Endodermal cell (in vitro differentiated cells): Measurements from ENCODE around the gene SLC28A1. TPM values are rescaled to one million over a fixed set of nuclear protein-coding genes. Genes with fewer than 3 reads are reported as not detected.

Experiments used
- DNase-seq: peaks from one replicate; pipeline ENCODE4 v3.0.0-alpha.2; 2017
- H3K27ac ChIP-seq: 2 replicates; pipeline ENCODE4 v1.5.1; 2013; ENCODE audit warnings: mild to moderate bottlenecking, low read depth, low read length, moderate library complexity
- H3K27me3 ChIP-seq: 2 replicates; pipeline ENCODE4 v1.6.1; 2013; ENCODE audit warnings: mild to moderate bottlenecking, low read length, moderate library complexity; ENCODE audit not compliant: insufficient read depth, control insufficient read depth, poor library complexity, severe bottlenecking
- H3K36me3 ChIP-seq: 2 replicates; pipeline ENCODE4 v1.7.0; 2013; ENCODE audit warnings: mild to moderate bottlenecking, low read length, moderate library complexity; ENCODE audit not compliant: control insufficient read depth, insufficient read depth
- H3K4me1 ChIP-seq: one replicate; pipeline ENCODE4 v1.7.0; 2013; ENCODE audit warnings: low read length; ENCODE audit not compliant: control insufficient read depth, insufficient read depth
- H3K4me3 ChIP-seq: 2 replicates; pipeline ENCODE4 v1.5.1; 2013; ENCODE audit warnings: mild to moderate bottlenecking, low read length, moderate library complexity
- H3K9ac ChIP-seq: 2 replicates; pipeline ENCODE4 v1.6.1; 2013; ENCODE audit warnings: mild to moderate bottlenecking, low read length, moderate library complexity; ENCODE audit not compliant: poor library complexity, severe bottlenecking; ENCODE audit errors: extremely low read depth
- H3K9me3 ChIP-seq: 2 replicates; pipeline ENCODE4 v1.6.1; 2013; ENCODE audit warnings: mild to moderate bottlenecking, low read length, moderate library complexity; ENCODE audit not compliant: control insufficient read depth
- H3K27ac Mint-ChIP-seq: 2 replicates; pipeline ENCODE4 v1.8.0; 2020; ENCODE audit warnings: mixed read lengths
- H3K27me3 Mint-ChIP-seq: 2 replicates; pipeline ENCODE4 v1.8.0; 2021; ENCODE audit warnings: mild to moderate bottlenecking, mixed read lengths; ENCODE audit not compliant: insufficient read depth
- H3K36me3 Mint-ChIP-seq: 2 replicates; pipeline ENCODE4 v1.8.0; 2020; ENCODE audit warnings: low read depth, mixed read lengths
- H3K4me1 Mint-ChIP-seq: 2 replicates; pipeline ENCODE4 v1.8.0; 2020; ENCODE audit warnings: mixed read lengths
- H3K4me3 Mint-ChIP-seq: 2 replicates; pipeline ENCODE4 v1.8.0; 2020; ENCODE audit warnings: mild to moderate bottlenecking, moderate library complexity, mixed read lengths
- H3K9me3 Mint-ChIP-seq: 2 replicates; pipeline ENCODE4 v1.8.0; 2020; ENCODE audit warnings: mild to moderate bottlenecking, mixed read lengths
- WGBS, 2 experiments: methylation state at CpG; one replicate each; pipeline versions ENCODE4 v1.1.5 to v1.1.7; 2013; ENCODE audit warnings: missing lambda C conversion rate in 2 of 2, mixed read lengths in 1 of 2; ENCODE audit not compliant: insufficient coverage in 1 of 2, insufficient read length in 1 of 2; 5-methylcytosine and 5-hydroxymethylcytosine counted together
- total RNA-seq, 2 donors: library from RNA; stranded (reverse); fragmentation: NEBNext Ultra II Directional in 1 of 2; extraction: Animal tissue kit (Norgen Biotek cat#: 25700) in 1 of 2; gene quantifications; 2 replicates in 1 of 2; 3 replicates in 1 of 2; pipeline ENCODE4 v1.2.1, GENCODE V29; 2021
- TF ChIP-seq, protein P1 (sequence below): fragments of 200-600 bp; sonication (generic); conservative IDR thresholded peaks from 2 replicates; pipeline ENCODE4 v1.5.0; 2021; ENCODE audit warnings: antibody characterized with exemption, mild to moderate bottlenecking

SLC28A1 gene
- total RNA-seq, 2 donors from 2014 or later = not detected

DNA sequence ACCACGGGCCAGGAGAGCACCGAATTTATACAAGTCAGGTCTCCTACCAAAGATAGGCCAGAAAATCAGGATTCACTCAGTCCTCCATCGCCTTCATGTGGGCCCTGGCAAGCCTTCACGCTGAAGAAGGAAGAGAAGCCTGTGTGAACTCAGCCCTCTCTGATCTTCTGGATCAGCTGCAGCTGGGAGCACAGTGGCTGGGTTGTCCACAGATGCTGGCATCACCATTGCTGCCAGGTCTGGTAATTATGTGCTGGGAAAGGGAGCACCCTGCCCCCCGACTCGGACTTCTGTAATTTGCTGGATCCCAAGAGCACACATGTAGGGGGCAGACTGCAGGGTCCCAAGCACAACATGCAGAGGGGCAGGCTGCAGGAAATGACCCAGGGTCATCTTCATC, 84.8 kb downstream of the SLC28A1 start:
- peaks cover 16% of the 10 kb centered on the region for H3K27me3 Mint-ChIP-seq
- 83% methylated on average over 6 of the region's 6 CpGs for WGBS, 2 experiments
- no peak overlapping the region for H3K27ac ChIP-seq
- H3K4me1 Mint-ChIP-seq = peaks cover 4% of the 10 kb centered on the region
- no peaks in the 10 kb centered on the region for H3K36me3 ChIP-seq
- H3K27ac Mint-ChIP-seq = no peak overlapping the region
- H3K9me3 Mint-ChIP-seq = peaks cover 21% of the 10 kb centered on the region
- H3K9me3 ChIP-seq = peaks cover 9% of the 10 kb centered on the region
- no peak overlapping the region for H3K9ac ChIP-seq
- TF ChIP-seq, protein P1, sequence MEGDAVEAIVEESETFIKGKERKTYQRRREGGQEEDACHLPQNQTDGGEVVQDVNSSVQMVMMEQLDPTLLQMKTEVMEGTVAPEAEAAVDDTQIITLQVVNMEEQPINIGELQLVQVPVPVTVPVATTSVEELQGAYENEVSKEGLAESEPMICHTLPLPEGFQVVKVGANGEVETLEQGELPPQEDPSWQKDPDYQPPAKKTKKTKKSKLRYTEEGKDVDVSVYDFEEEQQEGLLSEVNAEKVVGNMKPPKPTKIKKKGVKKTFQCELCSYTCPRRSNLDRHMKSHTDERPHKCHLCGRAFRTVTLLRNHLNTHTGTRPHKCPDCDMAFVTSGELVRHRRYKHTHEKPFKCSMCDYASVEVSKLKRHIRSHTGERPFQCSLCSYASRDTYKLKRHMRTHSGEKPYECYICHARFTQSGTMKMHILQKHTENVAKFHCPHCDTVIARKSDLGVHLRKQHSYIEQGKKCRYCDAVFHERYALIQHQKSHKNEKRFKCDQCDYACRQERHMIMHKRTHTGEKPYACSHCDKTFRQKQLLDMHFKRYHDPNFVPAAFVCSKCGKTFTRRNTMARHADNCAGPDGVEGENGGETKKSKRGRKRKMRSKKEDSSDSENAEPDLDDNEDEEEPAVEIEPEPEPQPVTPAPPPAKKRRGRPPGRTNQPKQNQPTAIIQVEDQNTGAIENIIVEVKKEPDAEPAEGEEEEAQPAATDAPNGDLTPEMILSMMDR = no peak
- no peak for DNase-seq
- H3K4me1 ChIP-seq = no peaks in the 10 kb centered on the region
- H3K4me3 ChIP-seq = no peak overlapping the region
- no peak overlapping the region for H3K4me3 Mint-ChIP-seq
- peaks cover 2% of the 10 kb centered on the region for H3K36me3 Mint-ChIP-seq
- H3K27me3 ChIP-seq = no peaks in the 10 kb centered on the region

DNA sequence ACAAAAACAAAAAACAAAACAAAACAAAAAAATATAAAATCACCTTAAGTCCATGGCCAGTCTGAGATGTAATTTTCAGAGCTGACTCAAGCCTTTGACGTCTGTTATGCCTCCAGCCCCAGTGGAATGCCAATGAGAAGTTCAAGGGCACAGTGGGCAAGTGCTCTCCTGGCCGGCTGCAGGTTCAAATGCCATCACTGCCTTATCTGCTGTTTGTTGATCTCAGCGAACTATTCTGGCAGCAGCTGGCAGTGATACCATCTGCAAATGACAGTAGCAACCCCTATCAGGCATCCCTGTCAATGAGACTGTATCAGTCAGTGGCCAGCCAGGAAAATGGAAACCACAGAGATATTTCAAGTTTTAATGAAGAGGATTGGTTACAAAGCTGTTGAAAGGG, 86.4 kb downstream of the SLC28A1 start:
- no peaks in the 10 kb centered on the region for H3K36me3 ChIP-seq
- H3K4me3 ChIP-seq = no peak overlapping the region
- no peak overlapping the region for H3K9ac ChIP-seq
- no peak overlapping the region for H3K4me3 Mint-ChIP-seq
- no peak for DNase-seq
- H3K4me1 Mint-ChIP-seq = peaks cover 4% of the 10 kb centered on the region
- TF ChIP-seq, protein P1 = no peak
- H3K36me3 Mint-ChIP-seq = peaks cover 2% of the 10 kb centered on the region
- no peaks in the 10 kb centered on the region for H3K27me3 ChIP-seq
- H3K27ac Mint-ChIP-seq = no peak overlapping the region
- H3K27me3 Mint-ChIP-seq = peaks cover 16% of the 10 kb centered on the region
- H3K27ac ChIP-seq = no peak overlapping the region
- no peaks in the 10 kb centered on the region for H3K4me1 ChIP-seq
- H3K9me3 Mint-ChIP-seq = peaks cover 14% of the 10 kb centered on the region
- 91 to 93% methylated on average over 3 of the region's 3 CpGs for WGBS, 2 experiments
- H3K9me3 ChIP-seq = peaks cover 3% of the 10 kb centered on the region

DNA sequence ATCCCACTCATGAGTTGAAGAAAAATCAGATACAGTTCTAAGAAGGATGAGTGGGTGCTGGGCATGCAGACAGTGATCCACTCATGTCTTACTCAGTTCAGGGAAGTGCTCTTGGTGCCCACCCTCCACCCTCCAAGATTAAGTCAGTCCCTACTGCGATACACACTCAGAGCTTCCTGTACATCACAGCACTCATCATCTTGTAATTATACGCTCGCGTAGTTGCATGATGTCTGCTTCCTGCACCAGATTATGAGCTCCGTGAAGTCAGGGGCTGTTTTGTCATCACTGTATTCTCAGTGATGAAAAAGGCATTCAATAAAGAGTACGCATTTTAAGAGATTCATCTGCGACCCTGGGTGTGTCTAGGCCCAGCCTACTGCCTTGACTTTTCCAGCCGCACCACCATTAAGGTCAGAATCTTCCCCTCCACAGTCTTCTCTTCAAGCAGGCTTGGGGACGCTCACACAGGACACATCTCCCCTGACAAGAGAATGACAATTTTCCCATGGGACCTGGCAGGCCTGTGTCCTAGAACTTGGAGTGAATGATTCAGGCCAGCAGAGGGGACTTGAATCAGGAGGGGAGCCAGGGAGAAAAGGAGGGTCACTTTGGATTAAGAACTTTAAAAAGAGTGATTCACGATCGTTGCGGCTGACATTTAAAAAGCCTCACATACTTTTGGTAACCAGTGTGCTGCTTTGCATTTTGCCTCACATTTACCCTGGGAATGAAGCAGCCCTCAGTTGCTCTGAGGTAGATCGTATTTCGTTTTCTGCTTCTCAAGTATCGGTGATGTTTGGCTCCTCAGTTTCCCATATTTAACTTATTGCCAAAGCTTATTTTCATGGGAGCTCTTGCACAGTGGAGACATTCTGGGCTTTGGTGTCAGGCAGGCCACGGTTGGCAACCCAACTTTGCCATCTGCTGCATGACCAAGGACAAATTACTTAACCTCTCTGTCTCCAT, 89.3 kb downstream of the SLC28A1 start:
- no peaks in the 10 kb centered on the region for H3K9me3 Mint-ChIP-seq
- no peak overlapping the region for H3K27ac ChIP-seq

More for the DNA sequence above, 89.3 kb downstream of the SLC28A1 start:
- Histone ChIP-seq H3K36me3 (no peaks in the 10 kb centered on the region), H3K9me3 (no peaks in the 10 kb centered on the region), H3K4me1 (no peaks in the 10 kb centered on the region), H3K4me3 (no peak overlapping the region), H3K9ac (no peak overlapping the region), H3K27me3 (peaks cover 17% of the 10 kb centered on the region)
- DNase-seq = no peak
- H3K27ac Mint-ChIP-seq = no peak overlapping the region
- TF ChIP-seq, protein P1 = no peak
- peaks cover 3% of the 10 kb centered on the region for H3K4me1 Mint-ChIP-seq
- no peaks in the 10 kb centered on the region for H3K36me3 Mint-ChIP-seq
- H3K4me3 Mint-ChIP-seq = no peak overlapping the region
- peaks cover 29% of the 10 kb centered on the region for H3K27me3 Mint-ChIP-seq
- 90 to 92% methylated on average over 15 to 16 of the region's 16 CpGs for WGBS, 2 experiments
